GM12873 (cell line): ENCODE measurements around the gene KAT7.

ENCODE experiments used
- CTCF ChIP-seq: IDR thresholded peaks from 2 replicates; pipeline ENCODE4 v1.5.1; 2012; ENCODE audit warnings: low read depth, mild to moderate bottlenecking, moderate library complexity, low read length, control low read depth; ENCODE audit not compliant: insufficient read depth; ENCODE audit errors: missing control alignments

Gene KAT7

GRCh38 chr17:49762151-49762941 is 26.1 kb upstream of the KAT7 start:
- no peak for TF ChIP-seq CTCF

DNA sequence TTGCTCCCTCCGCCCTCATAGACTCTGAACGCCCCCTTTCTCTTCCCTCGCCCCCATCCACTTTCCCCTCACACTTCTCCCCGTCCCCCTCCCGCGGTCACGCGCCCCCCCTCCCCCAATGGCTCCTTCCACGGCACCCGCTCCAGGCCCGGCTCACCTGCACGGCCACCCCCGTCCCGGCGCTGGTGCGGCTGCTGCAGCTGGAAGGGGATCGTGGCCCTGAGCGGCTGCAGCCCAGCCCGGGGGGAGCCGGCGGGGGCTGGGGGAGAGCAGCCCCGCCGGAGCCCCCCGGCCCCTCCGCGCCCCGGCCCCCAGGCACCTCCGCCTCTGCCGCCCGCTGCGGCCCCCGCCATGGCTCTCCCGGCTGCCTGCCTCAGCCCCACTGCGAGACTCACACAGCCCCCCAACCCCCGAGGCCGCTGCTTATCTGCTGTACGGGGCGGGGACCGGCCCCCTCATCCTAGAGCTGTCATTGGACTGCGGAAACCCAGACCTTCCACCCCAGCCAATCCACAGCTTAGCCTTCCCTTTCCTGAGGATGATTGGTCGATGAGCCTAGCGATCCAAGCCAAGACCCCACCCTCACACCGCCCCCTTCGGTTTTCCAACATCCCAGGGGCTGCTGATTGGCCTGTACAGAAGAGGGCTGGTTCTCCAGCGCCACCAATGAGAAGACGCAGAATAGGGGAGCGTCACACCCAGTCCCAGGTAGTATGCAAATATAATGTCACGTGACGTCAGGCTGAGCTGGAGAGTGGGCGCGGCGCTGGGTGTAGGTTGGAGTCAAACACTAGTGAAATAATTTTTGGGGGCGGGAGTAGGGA is 24.5 kb upstream of the KAT7 start, which contains the start of gene FAM117A:
FAM117A (minus strand) TSS at position 397 of the 824 bp plus-strand sequence; CDS start at position 353, 44 bp downstream.
- no peak for TF ChIP-seq CTCF

DNA sequence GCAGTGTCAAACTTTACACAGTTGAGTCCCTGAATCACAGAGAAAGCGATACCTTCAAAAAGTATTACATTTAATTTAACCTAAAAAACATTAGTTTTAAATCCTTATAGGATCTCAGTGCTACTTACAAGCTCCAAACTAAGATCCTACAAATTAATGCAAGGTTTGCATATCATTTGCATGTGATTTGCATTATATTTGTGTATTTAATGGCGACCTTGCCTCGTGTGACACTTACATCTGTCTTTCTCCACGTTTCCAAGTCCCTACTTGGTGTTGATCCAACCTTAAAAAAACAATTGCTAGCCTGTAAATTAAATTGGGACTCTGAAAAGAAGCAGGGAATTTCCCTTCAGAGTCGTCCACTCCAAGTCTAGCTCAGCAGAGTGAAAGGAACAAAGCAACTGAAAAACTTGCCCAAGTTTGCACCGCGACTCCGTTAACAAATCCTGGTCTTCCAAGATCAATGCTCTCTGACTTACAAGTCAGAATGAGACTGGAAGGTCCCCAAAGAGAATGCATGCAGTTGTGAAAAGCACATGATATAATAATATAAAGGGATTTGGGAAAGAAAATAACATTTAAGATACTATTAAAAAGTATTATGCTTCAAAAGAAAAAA is 23.8 kb upstream of the KAT7 start:
- TF ChIP-seq CTCF, result no peak

- no peak for TF ChIP-seq CTCF
These were observed 21.5 kb upstream of the KAT7 start for GRCh38 chr17:49766918-49767530.

DNA sequence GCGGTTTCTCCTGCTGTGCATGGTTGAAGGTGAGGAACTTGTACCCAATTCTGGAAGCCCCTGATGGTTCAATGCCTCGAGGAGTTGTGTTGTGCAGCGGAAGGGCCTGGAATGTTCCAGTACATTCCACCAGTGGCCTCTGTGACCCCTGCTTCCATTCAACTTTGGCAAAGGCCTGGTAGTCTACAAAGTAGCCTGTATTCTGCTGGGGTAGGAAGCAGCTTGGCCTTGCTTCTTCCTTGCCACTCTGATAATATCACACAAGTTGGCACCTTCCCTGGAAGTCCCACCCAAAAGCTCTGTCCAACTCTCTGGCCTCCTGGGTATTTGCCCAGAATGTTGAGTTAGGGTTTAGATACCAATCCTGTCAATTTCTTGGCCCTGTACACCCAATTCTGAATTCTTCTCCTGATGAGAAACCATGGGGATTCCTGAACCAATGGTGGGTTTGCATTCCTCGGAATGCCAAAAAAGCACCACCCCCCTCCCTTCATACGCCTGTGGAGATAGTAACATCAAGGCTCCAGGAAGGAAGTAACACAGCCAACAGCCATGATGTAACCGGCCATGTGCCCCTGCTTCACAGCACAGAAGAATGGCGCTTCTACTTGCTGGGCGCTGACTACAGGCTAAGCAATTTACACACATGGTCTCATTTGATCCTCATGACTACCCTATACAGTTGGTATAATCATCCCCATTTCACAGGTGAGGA is 12.8 kb upstream of the KAT7 start:
- no peak for TF ChIP-seq CTCF

- TF ChIP-seq CTCF, result no peak
These were observed 11.8 kb upstream of the KAT7 start for GRCh38 chr17:49776551-49777300.
